Stimulated activated CD4-positive, alpha-beta T cell treated with anti-CD3 and anti-CD28 coated beads, Interleukin-4, amount 100 ng/mL, for 4 hours (primary cell): ENCODE results near the gene HOXA9.

Experiments
- DNase-seq, 2 experiments: peaks; one replicate each; pipeline ENCODE4 v3.0.0-alpha.2; 2020

HOXA9 gene

GRCh38 chr7:27141137-27141922, 24.0 kb downstream of the HOXA9 start:
- no peak for DNase-seq

DNA sequence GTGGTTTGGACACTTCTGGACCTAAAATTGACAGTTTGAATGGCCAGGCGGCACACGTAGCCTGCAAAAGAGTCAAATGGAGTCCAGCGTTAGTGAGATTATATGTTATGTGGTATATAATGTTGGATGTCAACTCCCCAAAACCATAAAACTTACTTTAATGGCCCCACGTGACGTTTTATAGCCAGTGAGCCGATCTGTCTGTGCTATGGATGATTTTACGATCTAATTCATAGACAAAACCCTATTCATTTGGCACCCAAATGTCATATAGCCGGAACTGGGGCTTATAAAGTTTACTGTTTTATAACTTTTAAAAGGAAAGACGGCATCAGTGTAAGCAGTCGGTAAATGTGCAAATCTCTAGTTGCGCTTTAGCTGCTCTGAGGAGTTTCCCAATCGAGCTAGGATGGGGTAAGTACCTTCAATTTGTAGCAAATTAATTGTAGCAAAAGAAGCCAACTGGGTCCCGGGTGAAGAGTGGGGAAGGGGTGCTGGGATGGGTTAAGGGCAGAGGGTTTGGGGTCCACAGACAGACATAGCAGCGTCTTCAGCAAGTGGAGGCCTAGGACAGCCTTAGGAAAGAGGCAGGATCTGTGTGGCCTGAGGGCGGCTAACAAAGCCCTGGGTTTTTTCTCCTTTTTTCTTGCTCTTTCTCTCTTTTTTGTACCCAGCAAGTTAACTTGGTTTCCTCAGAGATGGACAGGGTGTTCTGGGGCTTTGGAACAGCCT, 25.0 kb downstream of the HOXA9 start:
- DNase-seq: no peak

DNA sequence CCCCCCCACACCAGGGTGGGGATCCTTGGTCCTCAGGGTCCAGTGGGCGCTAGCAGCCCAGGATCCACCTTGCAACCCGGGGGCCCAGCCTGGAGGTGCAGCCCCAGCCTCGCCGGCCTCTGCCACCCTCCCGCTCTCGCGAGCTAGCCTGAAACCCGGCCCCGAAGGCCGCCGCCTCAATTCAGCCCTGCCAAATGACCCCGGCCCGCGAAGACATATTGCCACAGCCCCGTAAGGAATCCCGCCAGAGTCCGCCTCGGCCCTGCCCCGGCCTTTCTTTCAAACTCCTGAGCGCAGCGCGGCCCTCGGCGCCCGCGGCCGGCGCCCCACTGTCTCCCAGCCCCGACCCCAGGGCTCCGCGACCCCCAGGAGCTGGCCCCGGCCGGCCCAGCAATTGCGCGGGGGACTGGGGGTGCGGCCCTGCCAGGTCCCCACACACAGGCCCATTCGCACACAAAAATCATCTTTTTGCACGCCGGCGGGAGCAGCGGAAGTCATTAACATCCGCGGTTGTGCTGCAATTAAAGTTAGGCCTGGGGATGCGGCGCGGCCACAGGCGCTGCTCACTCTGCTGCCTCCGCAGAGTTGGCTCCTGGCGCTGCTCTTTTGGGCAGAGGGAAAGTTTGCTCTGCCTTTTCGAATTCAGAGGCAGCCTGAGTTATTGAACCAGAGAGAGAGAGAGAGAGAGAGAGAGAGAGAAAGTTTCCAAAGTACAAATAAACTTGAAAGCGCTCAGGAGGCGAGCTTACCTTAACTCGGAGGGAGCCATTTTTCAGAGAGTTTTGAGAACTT, 25.8 kb downstream of the HOXA9 start:
- DNase-seq: no peak

DNA sequence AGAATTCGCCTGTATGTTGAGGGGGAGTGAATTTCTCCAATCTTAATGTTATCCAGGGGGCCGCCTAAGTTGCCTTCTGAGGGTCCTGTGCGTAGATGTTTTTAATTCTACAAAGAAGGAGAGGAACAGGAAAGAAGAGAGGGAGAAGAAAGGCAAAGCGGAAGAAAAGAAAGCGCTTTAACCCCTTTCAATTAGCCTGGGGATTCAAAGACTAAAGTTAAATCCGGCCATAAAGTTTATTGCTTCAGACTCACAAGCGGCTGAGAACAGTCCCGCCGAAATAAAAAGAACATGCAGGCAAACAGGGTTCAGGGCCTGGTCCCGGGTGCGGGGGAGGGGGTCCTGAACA, 26.4 kb downstream of the HOXA9 start:
- no peak for DNase-seq

- DNase-seq: no peak
These were observed 26.9 kb downstream of the HOXA9 start for GRCh38 chr7:27138472-27138871.

DNA sequence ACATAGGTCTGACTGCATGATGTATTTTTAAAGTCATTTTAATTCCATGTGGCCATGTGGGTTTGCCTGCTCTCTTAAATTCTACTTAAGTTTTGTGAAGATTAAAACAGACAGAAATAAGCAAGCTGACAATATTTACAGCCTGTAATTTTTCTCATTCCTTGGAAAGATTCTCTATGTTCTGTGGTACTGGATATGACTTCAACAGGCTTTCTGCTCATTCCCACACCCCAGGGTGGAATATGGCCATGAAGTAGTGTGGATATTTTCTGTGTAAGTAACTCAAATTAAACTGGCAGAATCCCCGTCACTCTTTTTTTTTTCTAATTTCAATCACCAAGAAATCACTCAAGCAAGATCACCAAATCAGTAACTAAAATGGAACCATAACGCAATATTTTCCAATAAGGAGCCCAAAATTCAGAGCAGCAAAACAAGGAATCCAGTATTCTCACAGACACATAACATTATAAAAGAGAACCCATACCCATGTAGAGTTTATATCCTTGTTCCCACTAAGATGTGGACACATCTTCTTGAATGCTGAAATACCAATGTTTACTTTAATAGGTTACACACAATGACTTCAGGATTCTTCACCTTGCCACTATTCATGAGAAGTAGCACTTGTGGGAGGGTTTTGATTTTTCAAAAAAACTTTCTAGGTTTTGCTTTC, 27.6 kb downstream of the HOXA9 start:
- DNase-seq: no peak

- DNase-seq: no peak
These were observed 30.9 kb downstream of the HOXA9 start for GRCh38 chr7:27134392-27134791.

- DNase-seq: no peak
These were observed 31.7 kb downstream of the HOXA9 start for GRCh38 chr7:27133409-27134231.

- no peak for DNase-seq
These were observed 32.4 kb downstream of the HOXA9 start for GRCh38 chr7:27132978-27133377.

- DNase-seq: no peak
These were observed 33.1 kb downstream of the HOXA9 start for GRCh38 chr7:27132214-27132613.

DNA sequence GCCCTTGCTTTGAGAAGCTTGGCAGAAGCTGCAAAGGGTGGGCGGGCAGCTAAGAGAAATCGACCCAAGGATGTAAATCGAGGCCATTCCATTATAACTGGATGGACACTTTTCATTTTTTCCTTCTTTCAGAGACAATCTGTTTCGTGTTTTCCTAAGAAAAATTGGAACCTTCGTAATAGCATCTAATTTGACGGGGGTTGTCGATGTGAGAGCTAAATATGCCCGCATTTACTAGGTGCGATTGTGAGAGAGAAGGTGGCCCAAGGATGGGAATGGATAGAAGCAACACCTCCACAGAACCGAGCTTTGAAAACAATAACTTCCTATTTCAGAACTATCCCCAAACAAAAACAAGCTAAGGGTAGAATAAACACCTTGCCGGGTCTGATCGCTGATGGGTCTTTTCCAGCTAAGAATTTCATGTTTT, 33.9 kb downstream of the HOXA9 start:
- DNase-seq: no peak

GRCh38 chr7:27130540-27131389, 34.6 kb downstream of the HOXA9 start, which contains the start of gene HOXA4:
TSS of gene HOXA4 (minus strand) at chr7:27130757. CDS start at chr7:27130733, 24 bp downstream.
- DNase-seq: peak; percentile 69 to 71

DNA sequence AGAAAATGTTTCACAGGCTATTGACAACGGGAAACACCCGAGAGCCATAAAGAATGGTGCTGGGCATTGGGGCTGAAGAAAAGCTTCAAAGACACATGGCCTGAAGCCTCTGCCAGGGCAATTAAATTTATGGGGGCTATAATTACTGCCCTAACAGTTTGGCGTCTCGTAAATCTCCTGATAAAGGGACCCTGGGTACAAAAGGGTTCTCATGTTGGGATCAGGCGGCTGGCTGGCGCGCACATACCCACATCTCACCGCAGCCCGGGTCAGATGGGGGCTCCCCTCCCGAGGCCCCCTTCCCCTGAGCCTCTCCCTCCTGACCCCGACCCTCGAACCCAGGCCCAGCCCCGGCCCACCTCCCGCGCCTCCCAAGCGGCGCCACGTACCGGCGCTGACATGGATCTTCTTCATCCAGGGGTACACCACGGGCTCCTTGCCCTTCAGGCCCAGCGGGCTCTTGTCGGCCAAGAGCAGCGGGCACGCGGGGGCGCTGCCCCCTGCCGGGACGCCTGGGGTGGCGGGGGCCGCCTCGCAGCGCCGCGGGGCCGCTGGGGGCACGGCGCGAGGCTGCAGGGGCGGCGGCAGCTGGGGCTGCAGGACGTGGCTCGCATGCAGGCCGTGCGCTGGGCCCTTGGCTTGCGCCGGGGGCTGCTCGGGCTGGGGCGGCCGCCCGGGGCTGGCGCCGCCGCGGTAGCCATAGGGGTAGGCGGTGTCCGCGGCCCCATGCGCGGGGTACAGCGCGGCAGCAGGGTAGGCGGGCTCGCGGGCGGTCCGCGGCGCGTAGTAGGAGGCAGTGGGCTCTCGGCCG, 35.4 kb downstream of the HOXA9 start:
- DNase-seq: no peak

- no peak for DNase-seq
These were observed 36.3 kb downstream of the HOXA9 start for GRCh38 chr7:27128776-27129728.

DNA sequence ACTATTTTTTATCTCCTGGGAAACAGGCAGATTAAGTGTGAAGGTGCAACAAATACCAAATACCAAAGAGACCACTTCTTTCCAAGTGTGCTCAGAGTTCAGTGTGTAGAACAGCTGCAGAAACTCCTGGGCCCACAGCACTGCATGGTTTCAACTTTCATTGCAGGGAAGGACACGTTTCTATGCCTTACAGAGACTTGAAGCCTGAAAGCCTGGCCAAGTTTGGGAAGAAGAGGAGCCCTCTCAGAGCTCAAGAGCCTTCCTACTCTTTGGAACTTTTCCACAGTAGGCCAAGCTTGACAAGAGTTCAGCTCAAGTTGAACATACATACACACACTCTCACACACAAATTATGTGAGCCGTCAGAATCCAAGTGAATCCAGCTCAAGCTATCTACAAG, 37.3 kb downstream of the HOXA9 start:
- no peak for DNase-seq

DNA sequence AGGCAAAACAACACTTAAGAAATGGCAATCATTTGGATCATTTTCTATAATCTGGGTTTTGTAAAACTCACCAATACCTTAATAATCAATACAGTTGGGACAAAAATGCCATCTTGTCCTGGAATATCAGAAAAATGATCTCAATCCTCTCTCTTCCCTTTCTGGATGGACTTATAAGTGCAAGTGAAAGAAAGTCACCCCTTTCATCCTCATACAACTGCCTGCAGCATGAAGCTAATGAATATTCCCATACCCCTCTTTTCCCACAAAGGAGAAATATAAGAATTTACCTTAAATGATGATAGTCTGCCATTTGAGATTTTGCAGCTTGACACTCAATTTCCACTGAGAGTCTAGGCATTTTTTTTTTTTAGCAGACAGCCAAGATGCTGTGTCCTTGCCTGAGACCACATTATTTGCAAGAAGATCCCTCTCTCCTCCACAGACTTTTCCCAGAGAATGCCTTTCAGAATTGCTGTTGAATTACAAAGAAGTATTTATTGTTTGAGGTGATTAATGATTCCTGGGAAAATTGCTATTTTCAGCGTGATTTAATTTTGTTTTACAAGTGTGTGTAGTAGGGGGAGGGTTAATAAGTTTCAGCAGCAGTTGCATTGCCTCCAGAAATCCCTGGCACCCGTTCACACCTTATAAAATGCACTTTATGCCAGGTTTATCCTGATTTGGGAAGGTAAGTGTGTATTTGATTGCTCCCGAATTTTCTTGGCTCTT, 38.6 kb downstream of the HOXA9 start:
- DNase-seq: no peak

DNA sequence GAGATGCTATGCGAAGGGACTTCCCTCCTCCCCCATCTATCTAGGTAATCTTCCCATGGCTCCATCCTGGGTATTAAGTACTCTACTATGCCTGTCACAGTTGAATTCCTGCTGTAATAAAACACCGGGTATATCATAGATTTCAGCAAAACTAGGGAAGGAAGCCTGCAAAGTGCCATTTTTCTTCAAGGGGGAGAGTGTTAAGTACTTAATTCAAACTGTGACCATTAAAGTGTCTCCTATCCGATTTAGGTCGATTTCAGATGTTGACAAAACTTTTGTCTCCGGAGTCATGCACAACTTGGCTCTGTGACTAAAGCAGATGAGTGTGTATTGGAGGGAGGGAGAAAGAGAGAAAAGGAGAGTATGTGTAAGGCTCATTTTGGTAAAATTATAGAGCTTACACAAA, 39.3 kb downstream of the HOXA9 start:
- no peak for DNase-seq
